A673 (cell line): ENCODE measurements around the gene ERVH48-1.

Experiments
- EZH2 ChIP-seq: fragments of 200-600 bp; sonication (generic); IDR thresholded peaks from 2 replicates; pipeline ENCODE4 v1.6.1; 2017; ENCODE audit warnings: borderline replicate concordance, low read depth, mild to moderate bottlenecking, mixed read lengths, antibody characterized with exemption, low read length; ENCODE audit not compliant: poor library complexity, severe bottlenecking
- TF ChIP-seq, protein P1 (sequence below): fragments of 300-800, 200-600 bp; sonication (generic); conservative IDR thresholded peaks from 2 replicates; pipeline ENCODE4 v1.5.1; 2017; ENCODE audit warnings: low read depth, mild to moderate bottlenecking, antibody characterized with exemption, low read length, moderate library complexity, mixed read lengths

DNA sequence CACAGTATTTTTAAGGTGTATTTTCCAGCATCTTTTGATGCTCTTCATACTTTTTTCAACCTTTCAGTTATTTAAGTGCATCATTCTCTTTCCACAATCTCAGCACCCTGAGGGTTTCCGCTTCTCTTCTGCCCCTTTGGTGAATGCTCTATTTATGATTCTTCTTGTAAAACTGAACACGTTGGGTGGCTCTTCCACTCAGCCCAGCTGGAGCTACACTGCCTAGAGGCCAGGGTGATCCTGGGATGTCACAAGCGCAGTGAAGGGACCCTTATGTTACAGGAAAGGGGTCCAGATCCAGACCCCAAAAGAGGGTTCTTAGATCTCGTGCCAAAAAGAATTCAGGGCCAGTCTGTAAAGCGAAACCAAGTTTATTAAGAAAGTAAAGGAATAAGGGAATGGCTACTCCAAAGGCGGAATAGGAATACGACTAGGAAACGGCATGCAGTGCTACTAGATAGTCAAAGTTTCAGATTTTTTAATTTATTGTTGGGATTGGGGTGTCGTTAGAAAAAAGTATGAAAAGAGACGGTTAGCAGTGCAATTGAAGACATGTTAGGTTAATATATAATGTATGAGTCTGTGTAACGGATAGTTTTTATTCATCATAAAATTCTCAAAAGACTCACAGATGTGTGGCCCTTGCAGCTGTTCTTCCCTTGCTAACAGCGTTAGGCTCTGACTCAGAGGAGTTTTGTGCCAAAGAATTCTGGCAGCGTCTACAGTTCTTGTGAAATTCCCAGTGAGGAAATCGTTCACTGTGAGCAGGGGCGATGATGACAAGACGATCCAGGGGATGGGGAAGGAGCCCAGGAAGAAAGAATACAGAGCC, 14.4 kb upstream of the ERVH48-1 start:
- TF ChIP-seq EZH2, result no peak
- TF ChIP-seq, protein P1, sequence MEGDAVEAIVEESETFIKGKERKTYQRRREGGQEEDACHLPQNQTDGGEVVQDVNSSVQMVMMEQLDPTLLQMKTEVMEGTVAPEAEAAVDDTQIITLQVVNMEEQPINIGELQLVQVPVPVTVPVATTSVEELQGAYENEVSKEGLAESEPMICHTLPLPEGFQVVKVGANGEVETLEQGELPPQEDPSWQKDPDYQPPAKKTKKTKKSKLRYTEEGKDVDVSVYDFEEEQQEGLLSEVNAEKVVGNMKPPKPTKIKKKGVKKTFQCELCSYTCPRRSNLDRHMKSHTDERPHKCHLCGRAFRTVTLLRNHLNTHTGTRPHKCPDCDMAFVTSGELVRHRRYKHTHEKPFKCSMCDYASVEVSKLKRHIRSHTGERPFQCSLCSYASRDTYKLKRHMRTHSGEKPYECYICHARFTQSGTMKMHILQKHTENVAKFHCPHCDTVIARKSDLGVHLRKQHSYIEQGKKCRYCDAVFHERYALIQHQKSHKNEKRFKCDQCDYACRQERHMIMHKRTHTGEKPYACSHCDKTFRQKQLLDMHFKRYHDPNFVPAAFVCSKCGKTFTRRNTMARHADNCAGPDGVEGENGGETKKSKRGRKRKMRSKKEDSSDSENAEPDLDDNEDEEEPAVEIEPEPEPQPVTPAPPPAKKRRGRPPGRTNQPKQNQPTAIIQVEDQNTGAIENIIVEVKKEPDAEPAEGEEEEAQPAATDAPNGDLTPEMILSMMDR, result no peak
